H1 (cell line): ENCODE measurements around the gene TRABD2B. TPM values are rescaled to one million over a fixed set of nuclear protein-coding genes. Genes with fewer than 3 reads are reported as not detected.

Experiments
- RBBP5 ChIP-seq: IDR thresholded peaks from 2 replicates; pipeline ENCODE4 v1.7.1; 2012; ENCODE audit warnings: low read depth, mild to moderate bottlenecking, inconsistent platforms, low read length, moderate library complexity, borderline replicate concordance
- polyA plus RNA-seq, 7 experiments: library from polyadenylated mRNA; depleted of rRNA in 3 of 7; stranded (reverse) in 5 of 7; unstranded in 2 of 7; fragments of >200 nt in 5 of 7; fragments of 200-250 nt in 2 of 7; gene quantifications; 1 replicate in 5 of 7; 2 replicates in 1 of 7; 4 replicates in 1 of 7; pipeline versions ENCODE4 v1.2.1 to v1.2.3, GENCODE V29; 2011 to 2013; ENCODE audit warnings: missing spikeins in 2 of 7, mixed read lengths in 2 of 7
- total RNA-seq: library from RNA; stranded (reverse); fragmentation: NEBNext Ultra II Directional; extraction: Animal tissue kit (Norgen Biotek cat#: 25700); gene quantifications from 2 replicates; pipeline ENCODE4 v1.2.1, GENCODE V29; 2021

Gene TRABD2B
- total and polyA plus RNA-seq, 2 of the 8 experiments (the other 6 are each of a cell fraction or from before 2014, with no cell fraction given), result 0.95 to 3.4 TPM

- TF ChIP-seq RBBP5, result peak; percentile 27
- TF ChIP-seq, all 59 proteins: peak for 5
These were observed 569 bp downstream of the TRABD2B start (continued) for GRCh38 chr1:47996406-47997226.
